GM12878 (cell line): ENCODE results near the gene ABHD8. TPM values are rescaled to one million over a fixed set of nuclear protein-coding genes. Genes with fewer than 3 reads are reported as not detected.

Source experiments
- ATAC-seq: fragments of 200-7000 bp; cut with Tn5 transposase; 3 replicates; pipeline ENCODE4 v1.9.1; 2020; ENCODE audit warnings: mild to moderate bottlenecking, moderate library complexity
- BruUV-seq: library from RNA; stranded (reverse); fragments of 400-500 nt; replicated peaks from 2 replicates; lab custom pipeline; 2021; lab: Mats Ljungman, UMichigan
- CTCF ChIA-PET: fragments of 300-600 bp; sonication (Branson Sonifier 250); formaldehyde crosslinking; extraction: SDS; loops from one replicate; lab custom pipeline; 2021; ENCODE audit warnings: inconsistent platforms; lab: Yijun Ruan, JAX
- POLR2A ChIA-PET: fragments of 350-600 bp; formaldehyde crosslinking; extraction: SDS; loops from one replicate; lab custom pipeline; 2021; ENCODE audit warnings: inconsistent platforms; lab: Charles Lee
- RAD21 ChIA-PET: fragments of 300-600 bp; sonication (Branson Sonifier 250); formaldehyde crosslinking; loops from one replicate; lab custom pipeline; 2023; ENCODE audit warnings: antibody characterized with exemption; ENCODE audit not compliant: unreplicated experiment; lab: Charles Lee
- SMC1A ChIA-PET: fragments of 300-600 bp; sonication (Branson Sonifier 250); formaldehyde crosslinking; loops from one replicate; lab custom pipeline; 2023; ENCODE audit not compliant: unreplicated experiment, uncharacterized antibody; lab: Charles Lee
- DNase-seq: peaks from one replicate; pipeline ENCODE4 v3.0.0-alpha.2; 2011; ENCODE audit warnings: low read depth, low spot score
- FAIRE-seq: peaks from 3 replicates; lab custom pipeline; 2011; peaks lifted over from hg19 to GRCh38; lab: Jason Lieb, UNC
- H2AFZ ChIP-seq: 2 replicates; pipeline ENCODE4 v1.6.0; 2011; ENCODE audit warnings: low read depth, low read length, control low read depth; ENCODE audit not compliant: control insufficient read depth
- H3K27ac ChIP-seq: 2 replicates; pipeline ENCODE4 v1.5.1; 2011; ENCODE audit warnings: control low read depth; ENCODE audit not compliant: control insufficient read depth, insufficient read depth
- H3K27me3 ChIP-seq, 2 experiments: replicated peaks in 1 of 2; 2 replicates each; pipeline versions ENCODE4 v1.6.0 to v1.6.1; 2011; ENCODE audit warnings: low read length in 1 of 2; ENCODE audit not compliant: control insufficient read depth in 2 of 2, insufficient read depth in 2 of 2
- H3K36me3 ChIP-seq, 2 experiments: 2 replicates each; pipeline ENCODE4 v1.5.1; 2011; ENCODE audit warnings: low read length in 1 of 2; ENCODE audit not compliant: control insufficient read depth in 2 of 2, insufficient read depth in 2 of 2
- H3K4me1 ChIP-seq: 2 replicates; pipeline ENCODE4 v1.6.1; 2011; ENCODE audit warnings: mild to moderate bottlenecking, low read length, moderate library complexity, mixed read lengths; ENCODE audit not compliant: control insufficient read depth, insufficient read depth
- H3K4me2 ChIP-seq: 2 replicates; pipeline ENCODE4 v1.6.0; 2011; ENCODE audit warnings: control low read depth; ENCODE audit not compliant: control insufficient read depth, insufficient read depth
- H3K4me3 ChIP-seq: fragments of 200-600 bp; sonication (generic); 2 replicates; pipeline ENCODE4 v1.5.1; 2016
- H3K79me2 ChIP-seq: 2 replicates; pipeline ENCODE4 v1.6.0; 2011; ENCODE audit warnings: low read length; ENCODE audit not compliant: control insufficient read depth, insufficient read depth
- H3K9ac ChIP-seq: 2 replicates; pipeline ENCODE4 v1.8.0; 2011; ENCODE audit warnings: low read length, control low read depth, mixed read lengths; ENCODE audit not compliant: control insufficient read depth, insufficient read depth
- H3K9me3 ChIP-seq: replicated peaks from 3 replicates; pipeline ENCODE4 v1.5.1; 2011; ENCODE audit warnings: mild to moderate bottlenecking, low read length; ENCODE audit not compliant: control insufficient read depth, insufficient read depth
- H4K20me1 ChIP-seq: 2 replicates; pipeline ENCODE4 v1.6.0; 2011; ENCODE audit not compliant: control insufficient read depth, insufficient read depth
- EGR1 ChIP-seq, 2 experiments: IDR thresholded peaks; 1 replicate in 1 of 2; 2 replicates in 1 of 2; pipeline ENCODE4 v1.6.1; 2011 to 2012; ENCODE audit warnings: low read depth in 2 of 2, low read length in 2 of 2, borderline replicate concordance in 1 of 2, mild to moderate bottlenecking in 1 of 2, moderate library complexity in 1 of 2
- JUND ChIP-seq: IDR thresholded peaks from 2 replicates; pipeline ENCODE4 v1.6.1; 2012; ENCODE audit warnings: low read depth, mild to moderate bottlenecking, low read length, improper control_type of control experiment, moderate library complexity
- NRF1 ChIP-seq: conservative IDR thresholded peaks from 2 replicates; pipeline ENCODE4 v1.6.1; 2011; ENCODE audit warnings: mild to moderate bottlenecking, low read depth, low read length, improper control_type of control experiment
- SMC3 ChIP-seq: IDR thresholded peaks from 2 replicates; pipeline ENCODE4 v1.6.1; 2011; ENCODE audit warnings: low read length, improper control_type of control experiment, borderline replicate concordance
- SUZ12 ChIP-seq: fragments of 200-600 bp; sonication (generic); IDR thresholded peaks from one replicate; pipeline ENCODE4 v1.6.1; 2018; ENCODE audit warnings: antibody characterized with exemption, mild to moderate bottlenecking; ENCODE audit not compliant: unreplicated experiment
- USF1 ChIP-seq: IDR thresholded peaks from 2 replicates; pipeline ENCODE4 v1.6.1; 2011; ENCODE audit warnings: borderline replicate concordance, low read depth, mild to moderate bottlenecking, moderate library complexity, mixed read lengths, low read length; ENCODE audit not compliant: insufficient read depth; ENCODE audit errors: extremely low read length
- ZBTB11 ChIP-seq: fragments of 450-650 bp; formaldehyde crosslinking; IDR thresholded peaks from 2 replicates; pipeline ENCODE4 v1.5.0; 2022; ENCODE audit warnings: mild to moderate bottlenecking, missing genetic modification characterization
- ZNF217 ChIP-seq: fragments of 450-650 bp; IDR thresholded peaks from 2 replicates; pipeline ENCODE4 v1.6.1; 2017; ENCODE audit warnings: antibody characterized with exemption, mild to moderate bottlenecking
- WGBS: methylation state at CpG from one replicate; pipeline ENCODE4 v1.1.6; 2016; ENCODE audit warnings: low lambda C conversion rate; ENCODE audit not compliant: insufficient replicate concordance, insufficient coverage; ENCODE audit errors: missing lambda C conversion rate; 5-methylcytosine and 5-hydroxymethylcytosine counted together
- in situ Hi-C: fragments of 300-500 bp; cut with MboI; formaldehyde crosslinking; loops from 9 replicates; pipeline ENCODE4 v1.14.3; 2018; ENCODE audit warnings: mixed read lengths
- intact Hi-C: fragments of 100-400 bp; cut with micrococcal nuclease; formaldehyde crosslinking; loops from one replicate; pipeline ENCODE4 v1.14.2; 2022; ENCODE audit not compliant: unreplicated experiment
- polyA plus RNA-seq, 11 experiments: library from polyadenylated mRNA; depleted of rRNA in 4 of 11; unstranded in 6 of 11; stranded (reverse) in 5 of 11; fragments of >200 nt; fragmentation: Nextera tagmentation in 4 of 11; fragmentation: Illumina TruSeq in 1 of 11; extraction: Ambion mirVana in 4 of 11; extraction: Trizol in 1 of 11; gene quantifications; 1 replicate in 1 of 11; 2 replicates in 10 of 11; pipeline versions ENCODE4 v1.2.1 to v1.2.3, GENCODE V29; 2011 to 2016; ENCODE audit warnings: inconsistent platforms in 2 of 11, missing spikeins in 2 of 11, low read depth in 1 of 11
- total RNA-seq, 4 experiments: library from RNA; depleted of rRNA in 3 of 4; stranded (reverse); fragments of >200 nt in 3 of 4; fragmentation: Illumina TruSeq in 1 of 4; extraction: Trizol in 1 of 4; gene quantifications; 2 replicates each; pipeline versions ENCODE4 v1.2.1 to v1.2.3, GENCODE V29; 2013 to 2021

The ABHD8 gene
- total and polyA plus RNA-seq, 10 of the 15 experiments (the other 5 are each of a cell fraction or from before 2014, with no cell fraction given), result 0.03 to 12.5 (median 6.0) TPM

DNA sequence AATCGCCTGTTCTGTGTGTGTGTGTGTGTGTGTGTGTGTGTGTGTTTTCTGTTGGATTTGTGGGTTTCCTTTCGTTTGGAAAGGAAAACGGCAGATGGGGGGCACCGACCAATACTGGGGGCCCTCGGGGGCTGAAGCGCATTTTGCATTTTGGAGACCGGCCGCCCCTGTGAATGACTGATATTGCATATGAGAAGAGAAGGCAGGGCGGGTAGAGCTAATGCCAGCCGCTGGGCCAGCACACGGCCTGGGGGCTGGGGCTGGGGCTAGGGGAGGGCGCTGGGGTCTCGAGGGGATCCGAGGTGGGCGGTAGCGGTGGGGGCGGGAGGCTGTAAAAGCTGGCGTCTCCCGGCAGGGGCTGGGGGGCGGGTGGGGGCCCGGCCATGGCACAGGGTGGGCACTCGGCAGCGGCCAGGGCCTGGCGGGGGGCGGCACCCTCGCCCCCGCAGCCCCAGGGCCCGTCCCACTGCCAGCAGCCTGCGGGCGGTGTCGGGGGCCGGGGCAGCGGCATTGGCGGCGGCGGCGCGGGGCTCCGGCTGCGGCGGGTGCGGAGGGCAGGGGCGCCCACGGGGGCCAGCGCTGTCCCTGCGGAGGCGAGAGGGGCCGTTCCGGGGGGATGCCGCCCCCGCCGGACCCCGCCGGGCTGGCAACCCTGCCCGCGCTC lies 20.2 kb upstream of the ABHD8 start:
- DNase-seq, result no peak
- ATAC-seq, result peak; percentile 11; the same call in 2 of the 3 replicates
- no peak for FAIRE-seq
- WGBS, result 21% methylated on average over 25 of the region's 56 CpGs
- H3K4me1 ChIP-seq, result no peaks in the 10 kb centered on the region
- H3K27me3 ChIP-seq, result no peaks in the 10 kb centered on the region
- H3K9ac ChIP-seq, result no peak overlapping the region
- in situ Hi-C loops, result no loop called here
- H3K4me3 ChIP-seq, result no peak overlapping the region
- SMC1A ChIA-PET, result no interaction called here
- no peaks in the 10 kb centered on the region for H3K79me2 ChIP-seq
- intact Hi-C loops, result no loop called here
- POLR2A ChIA-PET, result interaction anchor here (1.8 kb wide), 1 partner anchor 18 kb away, joined by 8 read pairs; the partner anchor contains the start of gene MRPL34
- RAD21 ChIA-PET, result no interaction called here
- BruUV-seq, result no TSS peak
- H4K20me1 ChIP-seq, result no peaks in the 10 kb centered on the region
- H3K9me3 ChIP-seq, result no peaks in the 10 kb centered on the region
- H2AFZ ChIP-seq, result no peak overlapping the region
- H3K36me3 ChIP-seq, result peaks cover 5 to 12% of the 10 kb centered on the region in 2 experiments; a peak in 3 of 4 replicates
- no peak overlapping the region for H3K27ac ChIP-seq
- CTCF ChIA-PET, result interaction anchor here (0.6 to 0.9 kb wide), 2 partner anchors 18 to 473 kb away, joined by 3 to 4 read pairs; partner anchors contain the start of gene MRPL34
- H3K4me2 ChIP-seq, result peak overlapping the region; percentile 48; the same call in 1 of the 2 replicates
- TF ChIP-seq SMC3 (no peak), EGR1 (IDR thresholded peaks at IDR 0.05; ENCODE audit: borderline replicate concordance in 1 of 2, low read depth in 2 of 2, low read length in 2 of 2) (peak in 1 of 2 experiments; percentile 32; a peak in 1 of 3 replicates), NRF1 (no peak)

- peaks cover 5 to 12% of the 10 kb centered on the region in 2 experiments; a peak in 3 of 4 replicates for H3K36me3 ChIP-seq
- H3K27ac ChIP-seq, result no peak overlapping the region
- H2AFZ ChIP-seq, result no peak overlapping the region
- no peak for DNase-seq
- 87% methylated on average over 10 of the region's 10 CpGs for WGBS
- ChIA-PET SMC1A (no interaction called here), CTCF (interaction anchor here (0.6 kb wide), 1 partner anchor 473 kb away, joined by 3 read pairs; no protein-coding TSS in a partner anchor), RAD21 (no interaction called here), POLR2A (no interaction called here)
- H4K20me1 ChIP-seq, result no peaks in the 10 kb centered on the region
- H3K4me3 ChIP-seq, result no peak overlapping the region
- in situ Hi-C loops (no loop called here), intact Hi-C loops (no loop called here)
- no peaks in the 10 kb centered on the region for H3K27me3 ChIP-seq
- FAIRE-seq, result no peak
- no peaks in the 10 kb centered on the region for H3K9me3 ChIP-seq
- H3K4me2 ChIP-seq, result no peak overlapping the region
- no peaks in the 10 kb centered on the region for H3K79me2 ChIP-seq
- no TSS peak for BruUV-seq
- TF ChIP-seq SUZ12 (no peak), EGR1 (IDR thresholded peaks at IDR 0.05; ENCODE audit: borderline replicate concordance in 1 of 2, low read depth in 2 of 2, low read length in 2 of 2) (no peak), ZBTB11 (no peak), USF1 (no peak), JUND (no peak), ZNF217 (no peak)
- H3K9ac ChIP-seq, result no peak overlapping the region
- no peak for ATAC-seq
- H3K4me1 ChIP-seq, result no peaks in the 10 kb centered on the region
Measured at GRCh38 chr19:17322854-17323253, 19.6 kb upstream of the ABHD8 start.
